Progenitor cell of endocrine pancreas (in vitro differentiated cells): ENCODE measurements around the gene HLCS. TPM values are rescaled to one million over a fixed set of nuclear protein-coding genes. Genes with fewer than 3 reads are reported as not detected.

Source experiments
- DNase-seq: peaks from one replicate; pipeline ENCODE4 v3.0.0; 2021; ENCODE audit warnings: low spot score; ENCODE audit not compliant: unreplicated experiment
- H3K27ac Mint-ChIP-seq: 2 replicates; pipeline ENCODE4 v1.8.0; 2021; ENCODE audit warnings: mild to moderate bottlenecking, moderate library complexity, mixed read lengths
- H3K27me3 Mint-ChIP-seq: 2 replicates; pipeline ENCODE4 v1.8.0; 2021; ENCODE audit warnings: mixed read lengths
- H3K36me3 Mint-ChIP-seq: 2 replicates; pipeline ENCODE4 v1.8.0; 2022; ENCODE audit warnings: mixed read lengths; ENCODE audit not compliant: insufficient read depth
- H3K4me1 Mint-ChIP-seq: 2 replicates; pipeline ENCODE4 v1.8.0; 2021; ENCODE audit warnings: low read depth, mixed read lengths
- H3K4me3 Mint-ChIP-seq: 2 replicates; pipeline ENCODE4 v1.8.0; 2021; ENCODE audit warnings: low read depth, mild to moderate bottlenecking, moderate library complexity, mixed read lengths
- H3K9me3 Mint-ChIP-seq: 2 replicates; pipeline ENCODE4 v1.8.0; 2021; ENCODE audit warnings: low read depth, mixed read lengths
- total RNA-seq: library from RNA; stranded (reverse); gene quantifications from 2 replicates; pipeline ENCODE4 v1.2.1, GENCODE V29; 2021
- TF ChIP-seq, protein P1 (sequence below): fragments of 200-600 bp; sonication (generic); IDR thresholded peaks from one replicate; pipeline ENCODE4 v1.5.0; 2021; ENCODE audit warnings: antibody characterized with exemption, mild to moderate bottlenecking; ENCODE audit not compliant: unreplicated experiment

Gene HLCS
- total RNA-seq, 1 donor from 2014 or later, result 34.3 TPM

- Mint-ChIP-seq H3K27ac (no peak overlapping the region), H3K36me3 (peaks cover 2% of the 10 kb centered on the region), H3K9me3 (no peaks in the 10 kb centered on the region), H3K27me3 (no peaks in the 10 kb centered on the region), H3K4me1 (peaks cover 3% of the 10 kb centered on the region), H3K4me3 (no peak overlapping the region)
- DNase-seq, result no peak
- TF ChIP-seq, protein P1, sequence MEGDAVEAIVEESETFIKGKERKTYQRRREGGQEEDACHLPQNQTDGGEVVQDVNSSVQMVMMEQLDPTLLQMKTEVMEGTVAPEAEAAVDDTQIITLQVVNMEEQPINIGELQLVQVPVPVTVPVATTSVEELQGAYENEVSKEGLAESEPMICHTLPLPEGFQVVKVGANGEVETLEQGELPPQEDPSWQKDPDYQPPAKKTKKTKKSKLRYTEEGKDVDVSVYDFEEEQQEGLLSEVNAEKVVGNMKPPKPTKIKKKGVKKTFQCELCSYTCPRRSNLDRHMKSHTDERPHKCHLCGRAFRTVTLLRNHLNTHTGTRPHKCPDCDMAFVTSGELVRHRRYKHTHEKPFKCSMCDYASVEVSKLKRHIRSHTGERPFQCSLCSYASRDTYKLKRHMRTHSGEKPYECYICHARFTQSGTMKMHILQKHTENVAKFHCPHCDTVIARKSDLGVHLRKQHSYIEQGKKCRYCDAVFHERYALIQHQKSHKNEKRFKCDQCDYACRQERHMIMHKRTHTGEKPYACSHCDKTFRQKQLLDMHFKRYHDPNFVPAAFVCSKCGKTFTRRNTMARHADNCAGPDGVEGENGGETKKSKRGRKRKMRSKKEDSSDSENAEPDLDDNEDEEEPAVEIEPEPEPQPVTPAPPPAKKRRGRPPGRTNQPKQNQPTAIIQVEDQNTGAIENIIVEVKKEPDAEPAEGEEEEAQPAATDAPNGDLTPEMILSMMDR, result no peak
These were observed 56.4 kb downstream of the HLCS start for GRCh38 chr21:36909901-36910561.

GRCh38 chr21:36909423-36909822 lies 57.0 kb downstream of the HLCS start:
- DNase-seq, result no peak
- Mint-ChIP-seq H3K27me3 (no peaks in the 10 kb centered on the region), H3K36me3 (peaks cover 2% of the 10 kb centered on the region), H3K9me3 (no peaks in the 10 kb centered on the region), H3K27ac (no peak overlapping the region), H3K4me3 (no peak overlapping the region), H3K4me1 (peaks cover 3% of the 10 kb centered on the region)
- TF ChIP-seq, protein P1, result no peak

DNA sequence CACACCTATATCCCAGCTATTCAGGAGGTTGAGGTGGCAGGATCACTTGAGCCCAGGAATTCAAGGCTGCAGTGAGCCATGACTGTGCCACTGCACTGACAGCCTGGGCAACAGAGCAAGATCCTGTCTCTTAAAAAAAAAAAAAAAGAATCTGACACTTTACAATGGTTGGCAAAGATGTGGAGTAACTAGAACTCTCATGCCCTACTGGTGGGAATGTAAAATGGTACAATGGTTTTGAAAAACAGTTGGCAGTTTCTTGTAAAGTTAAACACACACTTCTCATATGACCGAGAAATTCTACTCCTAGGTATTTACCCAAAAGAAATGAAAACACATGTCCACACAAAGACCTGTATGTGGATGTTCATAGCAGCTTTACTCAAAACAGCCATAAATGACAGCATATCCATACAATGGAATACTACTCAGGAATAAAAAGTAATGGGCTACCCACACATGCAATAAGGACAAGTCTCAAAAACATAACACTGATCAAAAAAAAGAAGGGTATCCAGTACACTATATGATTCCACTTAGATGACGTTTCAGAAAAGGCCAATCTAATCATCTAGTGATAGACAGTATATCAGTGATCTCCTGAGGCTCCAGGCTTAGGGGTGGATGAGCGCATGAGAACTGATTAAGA lies 58.1 kb downstream of the HLCS start:
- Mint-ChIP-seq H3K27ac (no peak overlapping the region), H3K27me3 (no peaks in the 10 kb centered on the region), H3K36me3 (peaks cover 2% of the 10 kb centered on the region), H3K4me3 (no peak overlapping the region), H3K4me1 (peaks cover 3% of the 10 kb centered on the region), H3K9me3 (no peaks in the 10 kb centered on the region)
- DNase-seq, result no peak
- TF ChIP-seq, protein P1, result no peak

DNA sequence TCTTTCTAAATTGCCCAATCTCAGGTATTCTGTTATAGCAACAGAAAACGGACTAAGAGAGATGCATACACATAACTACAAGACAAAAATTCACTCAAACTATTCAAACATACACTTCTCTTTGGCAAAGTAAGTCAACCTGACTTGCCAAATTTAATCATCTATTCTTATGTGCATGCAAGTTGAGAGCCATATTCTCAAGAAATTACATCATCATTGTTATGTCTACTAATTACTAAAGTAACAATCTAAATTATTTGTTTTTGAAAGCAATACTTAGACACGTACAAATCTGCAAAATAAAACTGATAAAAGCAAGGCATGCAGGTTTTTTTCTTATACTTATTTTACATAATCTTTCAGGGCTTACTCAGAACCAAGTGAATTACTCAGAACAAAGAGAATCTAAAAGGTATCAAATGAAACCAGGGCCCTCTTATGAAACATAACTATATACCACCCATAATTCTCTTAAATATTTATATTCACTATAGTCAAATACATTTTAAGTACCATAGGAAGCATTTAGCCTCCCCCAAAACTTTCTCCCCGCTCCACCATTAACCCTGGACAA lies 62.3 kb downstream of the HLCS start:
- TF ChIP-seq, protein P1, result no peak
- H3K4me3 Mint-ChIP-seq, result no peak overlapping the region
- no peaks in the 10 kb centered on the region for H3K9me3 Mint-ChIP-seq
- no peaks in the 10 kb centered on the region for H3K4me1 Mint-ChIP-seq
- DNase-seq, result no peak
- H3K36me3 Mint-ChIP-seq, result no peaks in the 10 kb centered on the region
- H3K27ac Mint-ChIP-seq, result no peak overlapping the region
- H3K27me3 Mint-ChIP-seq, result no peaks in the 10 kb centered on the region

- Mint-ChIP-seq H3K27ac (no peak overlapping the region), H3K27me3 (no peaks in the 10 kb centered on the region), H3K4me3 (no peak overlapping the region), H3K9me3 (no peaks in the 10 kb centered on the region), H3K4me1 (no peaks in the 10 kb centered on the region), H3K36me3 (no peaks in the 10 kb centered on the region)
- TF ChIP-seq, protein P1, result no peak
- no peak for DNase-seq
These were observed 63.7 kb downstream of the HLCS start for GRCh38 chr21:36902793-36903192.
